GM18502 (cell line): ENCODE measurements around the gene PTPRD.

Experiments
- ATAC-seq: cut with Tn5 transposase; IDR thresholded peaks from one replicate; pipeline ENCODE4 v1.9.1; 2021; ENCODE audit warnings: mild to moderate bottlenecking; ENCODE audit not compliant: unreplicated experiment, poor library complexity

The PTPRD gene

GRCh38 chr9:8604201-8604600, 2008.6 kb downstream of the PTPRD start:
- ATAC-seq = no peak

DNA sequence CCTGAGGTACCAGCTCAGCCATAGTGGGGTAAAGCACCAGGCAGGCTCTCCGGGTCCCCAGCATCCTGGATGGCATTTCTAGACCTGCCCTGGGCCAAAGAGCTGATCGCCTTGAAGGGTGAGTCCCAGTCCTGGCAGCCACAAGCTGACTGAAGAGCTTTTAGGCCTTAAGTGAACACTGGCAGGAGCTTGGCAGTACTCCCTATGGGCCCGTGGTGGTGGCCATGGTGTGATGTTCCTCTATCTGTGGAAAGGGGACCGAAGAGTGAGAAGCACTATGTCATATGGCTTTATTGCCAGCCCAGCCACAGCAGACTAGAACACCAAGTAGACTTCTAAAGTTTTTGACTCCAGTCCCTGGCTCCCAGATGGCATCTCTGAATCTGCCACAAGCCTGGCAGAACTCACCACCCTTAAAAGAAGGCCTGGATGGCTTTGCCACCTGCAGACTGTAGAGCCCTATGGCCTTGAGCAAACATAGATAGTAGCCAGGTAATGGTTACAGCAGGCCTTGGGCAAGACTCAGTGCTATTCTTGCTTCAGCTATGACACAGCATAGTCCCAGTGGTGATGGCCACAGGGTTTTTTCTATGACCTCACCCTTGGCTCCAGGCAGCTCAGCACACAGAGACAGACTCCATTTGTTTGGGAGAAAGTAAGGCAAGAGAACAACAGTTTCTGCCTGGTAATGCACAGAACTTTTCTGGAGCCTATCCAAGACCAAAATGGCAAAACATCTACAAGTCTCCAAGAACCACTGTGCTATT, 2011.7 kb downstream of the PTPRD start:
- ATAC-seq = no peak

DNA sequence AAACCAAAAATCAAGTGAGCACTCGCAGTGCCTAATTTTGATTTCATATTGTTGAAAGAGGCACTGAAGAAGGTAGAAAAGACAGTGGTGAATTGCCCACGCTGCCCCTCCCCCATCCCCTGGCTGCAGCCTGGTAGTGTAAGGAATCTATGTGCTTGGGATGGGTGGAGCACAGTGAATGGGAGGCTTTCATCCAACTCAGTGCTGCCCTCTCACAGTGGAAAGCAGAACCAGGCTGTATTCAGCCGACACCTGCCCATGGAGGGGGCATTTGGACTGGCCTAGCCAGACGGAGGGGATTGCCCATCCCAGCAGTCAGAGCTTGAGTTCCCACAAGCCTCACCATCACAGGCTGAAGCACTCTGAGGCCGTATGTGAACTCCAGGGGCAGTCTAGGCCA, 2012.9 kb downstream of the PTPRD start:
- ATAC-seq = no peak

- ATAC-seq = no peak
Observed at GRCh38 chr9:8589476-8589875, 2023.3 kb downstream of the PTPRD start.

DNA sequence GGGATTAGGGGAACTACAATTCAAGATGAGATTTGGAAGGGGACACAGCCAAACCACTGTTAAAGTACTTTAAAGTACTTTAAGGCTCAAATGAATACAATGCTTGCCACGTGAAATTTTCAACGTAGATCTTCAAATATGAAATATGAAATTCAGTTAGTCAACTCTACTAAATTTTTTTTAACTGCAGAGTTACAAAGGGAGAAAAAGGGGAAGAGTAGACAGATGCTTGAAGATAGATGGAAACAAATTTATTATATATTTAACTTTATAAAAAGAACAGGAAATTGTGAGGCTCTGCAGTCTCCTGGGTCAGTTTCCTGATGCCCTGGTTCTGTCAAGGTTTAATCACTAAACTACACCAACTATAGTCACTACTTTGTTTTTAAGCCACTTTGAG, 2027.8 kb downstream of the PTPRD start:
- no peak for ATAC-seq

DNA sequence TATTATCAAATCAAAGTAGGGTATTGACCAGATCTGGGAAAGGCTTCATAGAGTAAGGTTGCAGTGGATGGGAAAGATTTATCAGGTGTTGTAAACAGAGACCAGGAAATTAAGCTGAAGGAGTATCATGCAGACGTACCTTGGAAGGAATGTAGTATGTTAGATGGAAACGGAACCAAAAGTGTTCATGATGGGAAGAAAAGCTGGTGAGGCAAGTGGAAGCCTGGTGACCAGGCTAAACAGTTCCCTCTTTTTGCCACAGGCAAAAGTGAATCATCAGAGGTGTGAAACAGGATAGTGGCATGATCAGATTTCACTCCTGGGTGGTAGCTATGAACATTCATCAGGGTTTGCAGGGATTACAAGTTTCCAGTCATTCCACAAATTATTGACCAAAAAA, 2033.1 kb downstream of the PTPRD start:
- ATAC-seq = no peak

DNA sequence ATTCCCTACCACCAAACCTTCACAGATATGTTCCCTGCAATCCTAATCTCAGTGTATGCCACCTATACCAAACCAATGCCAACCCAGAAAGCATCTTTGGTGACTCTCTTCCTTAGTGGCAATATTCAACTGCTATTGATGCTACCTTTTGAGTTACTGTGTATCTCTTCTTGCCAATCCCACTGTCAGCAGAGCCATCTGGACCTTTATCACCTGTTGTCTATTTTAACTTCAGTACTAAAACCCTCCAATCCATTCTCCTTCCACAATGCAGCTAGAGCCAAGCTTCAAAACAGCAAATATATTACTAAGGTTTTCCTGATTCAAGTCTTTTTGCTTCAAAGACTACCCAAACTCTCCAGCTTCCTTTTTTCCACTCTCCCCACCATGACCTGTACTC, 2036.1 kb downstream of the PTPRD start:
- no peak for ATAC-seq

- ATAC-seq = no peak
Observed at GRCh38 chr9:8574846-8575245, 2038.0 kb downstream of the PTPRD start.

GRCh38 chr9:8572209-8572608, 2040.6 kb downstream of the PTPRD start:
- ATAC-seq = no peak

DNA sequence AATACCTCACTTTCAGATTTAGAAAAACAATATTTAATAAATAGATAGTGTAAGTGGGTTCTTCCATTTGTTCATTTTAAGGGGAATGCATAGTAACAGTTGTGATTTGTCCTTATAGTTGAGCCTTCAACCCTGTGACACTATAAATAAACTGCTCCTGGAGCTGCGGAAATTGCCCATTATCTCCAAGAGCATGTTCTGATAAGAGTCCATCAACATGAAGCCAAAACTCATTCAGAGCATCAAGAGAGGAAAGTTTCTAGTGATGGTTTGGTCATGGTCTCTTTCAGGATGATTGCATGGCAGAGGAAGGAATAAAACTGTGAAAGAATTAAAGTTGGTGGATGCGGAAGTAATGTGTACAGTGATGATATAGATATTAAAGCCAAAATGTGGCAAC, 2041.2 kb downstream of the PTPRD start:
- no peak for ATAC-seq

GRCh38 chr9:8570776-8571175, 2042.0 kb downstream of the PTPRD start:
- no peak for ATAC-seq

- ATAC-seq = no peak
Observed at GRCh38 chr9:8569823-8570222, 2043.0 kb downstream of the PTPRD start.

- ATAC-seq = no peak
Observed at GRCh38 chr9:8567963-8568579, 2044.7 kb downstream of the PTPRD start.

DNA sequence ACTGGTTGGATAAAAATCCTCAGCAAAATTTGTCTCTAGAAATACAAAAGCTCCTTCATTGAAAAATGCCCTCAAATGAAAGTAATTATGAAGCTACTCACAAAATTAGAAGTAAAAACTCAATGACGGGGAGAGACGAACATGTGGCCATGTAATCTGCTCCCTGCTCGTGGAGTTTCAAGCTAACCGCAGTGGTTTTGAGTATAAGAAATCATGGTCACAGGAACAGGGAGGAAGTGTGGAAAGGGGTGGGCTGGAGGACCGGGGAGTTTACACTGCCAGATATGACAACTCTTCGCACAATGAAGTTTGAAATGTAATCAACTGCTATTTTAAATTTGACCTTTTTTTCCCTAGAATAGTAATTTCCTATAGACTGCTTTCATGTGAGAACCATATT, 2047.8 kb downstream of the PTPRD start:
- no peak for ATAC-seq

- ATAC-seq = no peak
Observed at GRCh38 chr9:8560560-8561525, 2052.0 kb downstream of the PTPRD start.

- ATAC-seq = no peak
Observed at GRCh38 chr9:8558176-8558575, 2054.6 kb downstream of the PTPRD start.

GRCh38 chr9:8555762-8556500, 2056.9 kb downstream of the PTPRD start:
- ATAC-seq = no peak

DNA sequence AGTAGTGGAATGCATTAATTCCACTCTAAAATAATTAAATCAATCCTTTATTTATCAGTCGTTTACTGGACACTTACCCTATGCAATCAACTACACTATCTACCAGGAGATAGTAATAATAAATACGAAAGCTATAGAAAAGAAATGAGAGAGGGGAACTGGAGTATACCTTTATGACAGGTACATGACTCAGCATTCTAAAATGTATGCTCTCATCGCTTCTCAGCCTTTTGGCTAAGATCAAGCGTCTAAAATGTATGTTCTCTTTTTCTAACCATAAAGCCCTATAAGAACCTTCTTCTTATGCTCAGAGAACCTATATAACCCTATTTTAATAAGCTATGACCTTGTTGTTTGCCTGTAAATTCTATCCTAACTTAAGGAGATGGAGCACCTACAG, 2059.4 kb downstream of the PTPRD start:
- ATAC-seq = no peak

- no peak for ATAC-seq
Observed at GRCh38 chr9:8552732-8553131, 2060.1 kb downstream of the PTPRD start.

- ATAC-seq = no peak
Observed at GRCh38 chr9:8549214-8549613, 2063.6 kb downstream of the PTPRD start.
